Smooth muscle cell (in vitro differentiated cells): ENCODE results near the gene NECTIN2. TPM values are rescaled to one million over a fixed set of nuclear protein-coding genes. Genes with fewer than 3 reads are reported as not detected.

Experiments used
- DNase-seq: peaks from one replicate; lab custom pipeline; 2025; ENCODE audit not compliant: unreplicated experiment; lab: John Stamatoyannopoulos, UW
- H2AFZ ChIP-seq: fragments of 200-600 bp; sonication (generic); 2 replicates; pipeline ENCODE4 v1.6.0; 2016; ENCODE audit warnings: antibody characterized with exemption, low read depth, mild to moderate bottlenecking
- H3F3A ChIP-seq: fragments of 200-600 bp; sonication (generic); 2 replicates; pipeline ENCODE4 v1.6.0; 2017; ENCODE audit warnings: antibody characterized with exemption, low read depth
- H3K27ac ChIP-seq: fragments of 200-600 bp; sonication (generic); 2 replicates; pipeline ENCODE4 v1.5.1; 2016; ENCODE audit warnings: low read depth, mild to moderate bottlenecking
- H3K27me3 ChIP-seq: fragments of 200-600 bp; sonication (generic); 2 replicates; pipeline ENCODE4 v1.6.1; 2016; ENCODE audit warnings: low read depth, mild to moderate bottlenecking
- H3K36me3 ChIP-seq: fragments of 200-600 bp; sonication (generic); 2 replicates; pipeline ENCODE4 v1.5.1; 2016; ENCODE audit warnings: low read depth
- H3K4me1 ChIP-seq: fragments of 200-600 bp; sonication (generic); 2 replicates; pipeline ENCODE4 v1.5.1; 2016; ENCODE audit warnings: low read depth
- H3K4me2 ChIP-seq: fragments of 200-600 bp; sonication (generic); 2 replicates; pipeline ENCODE4 v1.6.0; 2016; ENCODE audit warnings: mild to moderate bottlenecking
- H3K4me3 ChIP-seq: fragments of 200-600 bp; sonication (generic); 2 replicates; pipeline ENCODE4 v1.5.1; 2016; ENCODE audit warnings: mild to moderate bottlenecking
- H3K79me2 ChIP-seq: fragments of 200-600 bp; sonication (generic); 2 replicates; pipeline ENCODE4 v1.6.0; 2016; ENCODE audit warnings: low read depth, mild to moderate bottlenecking
- H3K9ac ChIP-seq: fragments of 200-600 bp; sonication (generic); 2 replicates; pipeline ENCODE4 v1.6.0; 2016; ENCODE audit warnings: low read depth
- H3K9me3 ChIP-seq: fragments of 200-600 bp; sonication (generic); replicated peaks from 2 replicates; pipeline ENCODE4 v1.5.1; 2016; ENCODE audit warnings: low read depth
- H4K20me1 ChIP-seq: fragments of 200-600 bp; sonication (generic); 2 replicates; pipeline ENCODE4 v1.6.0; 2016; ENCODE audit warnings: low read depth
- WGBS: methylation state at CpG from one replicate; pipeline ENCODE4 v1.1.7; 2016; ENCODE audit warnings: low lambda C conversion rate; 5-methylcytosine and 5-hydroxymethylcytosine counted together
- polyA plus RNA-seq: library from polyadenylated mRNA; unstranded; fragments of >200 nt; fragmentation: Nextera tagmentation; extraction: Ambion mirVana; gene quantifications from 2 replicates; pipeline ENCODE4 v1.2.1, GENCODE V29; 2016
- total RNA-seq: library from RNA; depleted of rRNA; stranded (reverse); fragments of >200 nt; gene quantifications from 2 replicates; pipeline ENCODE4 v1.2.3, GENCODE V29; 2014
- TF ChIP-seq, protein P1 (sequence below): fragments of 200-600 bp; sonication (generic); IDR thresholded peaks from 2 replicates; pipeline ENCODE4 v1.5.1; 2017; ENCODE audit warnings: borderline replicate concordance, mild to moderate bottlenecking, antibody characterized with exemption; ENCODE audit not compliant: insufficient read depth, poor library complexity, severe bottlenecking

The NECTIN2 gene
- total and polyA plus RNA-seq, 2 experiments from 2014 or later = 94.6 to 160 TPM

GRCh38 chr19:44890366-44891015, 44.4 kb downstream of the NECTIN2 start:
- Histone ChIP-seq H3K9me3 (no peaks in the 10 kb centered on the region), H3K36me3 (peaks cover 4% of the 10 kb centered on the region), H2AFZ (no peak overlapping the region), H3K27me3 (no peaks in the 10 kb centered on the region), H3K4me3 (peak overlapping the region; percentile 37), H3K4me2 (peak overlapping the region; percentile 77), H3F3A (peaks cover 3% of the 10 kb centered on the region), H3K27ac (peak overlapping the region; percentile 78), H3K9ac (peak overlapping the region; percentile 67), H3K4me1 (peaks cover 7% of the 10 kb centered on the region), H3K79me2 (peaks cover 20% of the 10 kb centered on the region), H4K20me1 (no peaks in the 10 kb centered on the region)
- peak; percentile 97 for DNase-seq
- WGBS = under 1% methylated on average over 39 of the region's 40 CpGs
- TF ChIP-seq, protein P1, sequence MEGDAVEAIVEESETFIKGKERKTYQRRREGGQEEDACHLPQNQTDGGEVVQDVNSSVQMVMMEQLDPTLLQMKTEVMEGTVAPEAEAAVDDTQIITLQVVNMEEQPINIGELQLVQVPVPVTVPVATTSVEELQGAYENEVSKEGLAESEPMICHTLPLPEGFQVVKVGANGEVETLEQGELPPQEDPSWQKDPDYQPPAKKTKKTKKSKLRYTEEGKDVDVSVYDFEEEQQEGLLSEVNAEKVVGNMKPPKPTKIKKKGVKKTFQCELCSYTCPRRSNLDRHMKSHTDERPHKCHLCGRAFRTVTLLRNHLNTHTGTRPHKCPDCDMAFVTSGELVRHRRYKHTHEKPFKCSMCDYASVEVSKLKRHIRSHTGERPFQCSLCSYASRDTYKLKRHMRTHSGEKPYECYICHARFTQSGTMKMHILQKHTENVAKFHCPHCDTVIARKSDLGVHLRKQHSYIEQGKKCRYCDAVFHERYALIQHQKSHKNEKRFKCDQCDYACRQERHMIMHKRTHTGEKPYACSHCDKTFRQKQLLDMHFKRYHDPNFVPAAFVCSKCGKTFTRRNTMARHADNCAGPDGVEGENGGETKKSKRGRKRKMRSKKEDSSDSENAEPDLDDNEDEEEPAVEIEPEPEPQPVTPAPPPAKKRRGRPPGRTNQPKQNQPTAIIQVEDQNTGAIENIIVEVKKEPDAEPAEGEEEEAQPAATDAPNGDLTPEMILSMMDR = no peak

DNA sequence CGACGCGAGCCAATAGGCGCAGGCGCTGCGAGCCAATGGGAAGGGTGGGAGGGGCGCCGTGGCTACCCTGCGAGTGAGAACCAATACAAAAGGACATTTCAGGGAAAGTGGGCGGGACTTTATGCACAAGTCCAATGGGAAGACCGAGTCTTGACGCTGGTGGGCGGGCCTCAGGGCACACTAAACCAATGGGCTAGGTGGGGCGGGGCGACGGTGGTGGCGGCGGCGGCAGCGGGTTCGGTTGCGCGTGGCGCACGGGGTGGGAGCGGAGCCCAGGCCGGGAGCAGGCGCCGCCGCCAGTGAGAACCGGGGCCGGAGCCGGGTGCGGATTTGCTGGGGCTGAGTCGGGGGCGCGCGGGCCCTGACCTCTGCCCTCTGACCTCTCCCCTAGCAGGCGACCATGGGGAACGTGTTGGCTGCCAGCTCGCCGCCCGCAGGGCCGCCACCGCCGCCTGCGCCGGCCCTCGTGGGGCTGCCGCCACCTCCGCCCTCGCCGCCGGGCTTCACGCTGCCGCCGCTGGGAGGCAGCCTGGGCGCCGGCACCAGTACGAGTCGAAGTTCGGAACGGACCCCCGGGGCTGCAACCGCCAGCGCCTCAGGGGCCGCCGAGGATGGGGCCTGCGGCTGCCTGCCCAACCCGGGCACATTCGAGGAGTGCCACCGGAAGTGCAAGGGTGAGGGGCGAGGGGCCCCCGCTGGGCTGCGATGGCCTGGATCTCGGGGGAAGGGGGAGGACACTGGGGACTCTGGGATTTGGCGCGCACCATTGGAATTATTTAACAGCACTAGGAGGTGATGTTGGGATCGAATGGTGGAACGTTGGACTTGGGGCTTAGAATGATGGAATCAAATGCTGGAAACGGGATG, 45.2 kb downstream of the NECTIN2 start, which contains the start of gene TOMM40:
Gene TOMM40 (plus strand): TSS at position 239 of the 867 bp plus-strand sequence. CDS start 162 bp downstream, at position 401.
- Histone ChIP-seq H4K20me1 (no peaks in the 10 kb centered on the region), H2AFZ (no peak within 1 kb of the TSS), H3K4me3 (peak within 1 kb of the TSS; percentile 79), H3K27ac (peak within 1 kb of the TSS; percentile 78), H3K4me1 (peaks cover 7% of the 10 kb centered on the region), H3K27me3 (no peaks in the 10 kb centered on the region), H3F3A (peaks cover 3% of the 10 kb centered on the region), H3K9me3 (no peaks in the 10 kb centered on the region), H3K4me2 (peak within 1 kb of the TSS; percentile 93), H3K36me3 (peaks cover 4% of the 10 kb centered on the region), H3K79me2 (peaks cover 20% of the 10 kb centered on the region), H3K9ac (peak within 1 kb of the TSS; percentile 84)
- WGBS = under 1% methylated on average over 66 of the region's 81 CpGs
- DNase-seq = no peak
- TF ChIP-seq, protein P1 = no peak

DNA sequence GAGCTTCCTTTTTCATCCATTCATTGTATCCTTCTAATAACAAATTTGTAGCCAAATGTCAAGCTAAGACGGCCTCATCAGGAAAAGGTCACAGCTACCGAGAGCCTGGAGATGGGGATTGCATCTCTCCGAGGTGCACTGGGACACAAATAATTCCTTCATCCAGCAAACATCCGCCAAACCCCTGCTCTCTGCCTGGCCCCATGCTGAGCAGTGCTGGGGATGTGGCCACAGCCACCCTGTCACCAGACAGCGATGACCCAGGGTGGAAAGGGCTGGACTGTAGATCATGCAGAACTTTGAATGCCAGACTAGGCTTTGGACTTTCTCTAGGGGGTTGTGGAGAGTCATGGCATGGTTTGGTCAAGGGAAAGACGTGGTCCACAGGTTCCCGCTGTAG, 46.8 kb downstream of the NECTIN2 start:
- Histone ChIP-seq H4K20me1 (no peaks in the 10 kb centered on the region), H3K9ac (no peak overlapping the region), H3K27me3 (no peaks in the 10 kb centered on the region), H3K4me1 (peaks cover 7% of the 10 kb centered on the region), H3F3A (peaks cover 3% of the 10 kb centered on the region), H3K27ac (no peak overlapping the region), H3K9me3 (no peaks in the 10 kb centered on the region), H3K36me3 (peaks cover 4% of the 10 kb centered on the region), H3K79me2 (peaks cover 20% of the 10 kb centered on the region), H3K4me3 (no peak overlapping the region), H2AFZ (no peak overlapping the region), H3K4me2 (peak overlapping the region; percentile 93)
- 96% methylated on average over 7 of the region's 7 CpGs for WGBS
- DNase-seq = no peak
- TF ChIP-seq, protein P1 = no peak
